Measurements from ENCODE around the gene LRRC8E.
"Not testable (repeated sequence)": the region's sequence is repeated elsewhere in the genome, so short reads cannot be mapped to it uniquely, and the experiment has no call there.

The LRRC8E gene

GRCh38 chr19:7855426-7856108 is 32.7 kb upstream of the LRRC8E start:
- no peak for DNase-seq

- no peak for DNase-seq
Observed at GRCh38 chr19:7856109-7856591, 32.2 kb upstream of the LRRC8E start.

DNA sequence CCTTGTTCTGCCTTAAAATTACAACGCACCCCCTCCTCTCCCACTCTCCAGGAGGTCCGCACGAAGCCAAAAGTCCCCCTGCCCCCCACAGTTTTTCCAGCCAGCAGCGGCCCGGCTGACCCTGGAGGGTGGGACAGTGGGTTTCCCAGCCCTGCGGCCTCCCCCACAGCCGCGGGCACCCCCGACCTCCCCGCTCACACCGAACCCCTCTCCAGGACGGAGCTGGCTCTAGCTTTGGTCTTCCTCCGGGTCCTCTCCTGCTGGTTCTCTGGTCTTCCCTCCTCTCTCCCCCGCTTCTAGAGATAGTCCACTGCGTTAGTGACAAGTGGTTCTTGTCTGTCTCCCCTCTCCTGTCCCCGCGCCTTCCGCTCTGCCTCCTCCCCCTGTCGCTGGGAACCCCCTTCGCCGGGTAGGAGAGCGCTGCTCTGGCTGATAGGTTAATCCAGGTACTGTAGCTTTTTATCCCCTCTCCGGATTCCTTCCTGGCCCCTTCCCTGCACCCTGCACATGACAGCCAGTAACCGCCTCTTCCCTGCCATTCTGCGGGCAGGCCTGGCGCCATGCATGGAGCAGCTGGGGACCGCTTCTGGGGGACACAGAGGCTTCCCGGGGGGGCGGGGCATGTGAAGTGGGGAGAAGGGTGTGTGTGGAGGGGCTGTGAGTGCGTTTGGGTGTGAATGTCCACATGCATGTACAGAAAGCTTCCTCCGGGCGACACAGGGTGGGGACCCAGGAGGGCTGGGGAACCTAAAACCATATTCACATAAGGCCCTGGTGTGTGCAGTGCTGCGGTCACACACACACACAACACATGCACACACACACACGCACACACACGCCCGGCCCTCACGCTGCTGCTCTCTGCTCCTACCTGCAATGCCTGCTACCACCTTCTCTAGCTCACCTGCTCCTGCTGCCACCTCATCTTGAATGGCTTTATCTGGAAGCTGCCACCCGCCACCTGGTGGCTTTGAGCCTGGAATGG is 31.3 kb upstream of the LRRC8E start:
- DNase-seq = no peak

- no peak for DNase-seq
Observed at GRCh38 chr19:7857727-7858108, 30.6 kb upstream of the LRRC8E start.

DNA sequence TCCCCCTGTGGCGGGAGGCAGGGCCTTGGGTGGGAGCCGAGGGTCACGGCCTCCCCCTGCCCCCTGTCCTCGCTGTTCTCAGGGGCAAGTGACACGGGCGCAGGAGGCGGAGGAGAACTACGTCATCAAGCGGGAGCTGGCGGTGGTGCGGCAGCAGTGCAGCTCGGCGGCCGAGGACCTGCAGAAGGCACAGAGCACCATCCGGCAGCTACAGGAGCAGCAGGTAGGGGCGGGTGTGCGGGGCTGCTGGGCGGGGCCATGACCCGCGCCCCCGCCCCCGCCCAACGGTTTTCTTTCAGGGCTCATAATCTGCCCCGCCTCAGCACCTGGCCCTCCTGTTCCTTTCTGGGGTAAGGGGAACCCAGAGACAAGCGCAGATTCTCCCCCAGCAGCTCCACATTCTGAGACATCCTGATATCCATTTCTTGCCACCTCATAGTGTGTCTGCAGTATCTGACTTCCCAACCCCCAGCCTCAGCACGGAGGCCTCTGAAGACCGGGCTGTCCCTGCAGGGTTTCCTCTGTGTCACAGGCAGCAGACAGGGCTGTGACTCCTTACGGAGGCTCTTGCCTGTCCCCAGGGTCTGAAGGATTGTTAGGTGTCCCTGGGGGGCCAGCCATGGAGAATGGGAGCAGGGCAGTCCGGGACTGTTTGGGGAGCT is 30.1 kb upstream of the LRRC8E start:
- DNase-seq = no peak

DNA sequence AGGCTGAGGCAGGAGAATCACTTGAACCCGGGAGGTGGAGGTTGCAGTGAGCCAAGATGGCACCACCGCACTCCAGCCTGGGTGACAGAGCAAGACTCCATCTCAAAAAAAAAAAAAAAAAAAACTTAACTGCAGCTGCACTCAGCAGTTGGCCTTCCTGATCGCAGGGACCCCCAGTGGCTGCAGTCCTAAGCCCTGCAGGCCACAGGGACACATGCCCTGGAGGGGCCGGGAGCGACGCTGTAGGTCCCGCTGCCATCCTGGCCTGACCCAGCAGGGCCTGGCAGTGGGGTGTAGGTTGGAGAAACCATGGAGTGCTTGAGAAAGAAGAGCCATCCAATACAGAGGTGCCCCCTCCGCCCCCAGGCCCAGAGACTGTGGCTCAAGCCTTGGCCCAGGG is 29.2 kb upstream of the LRRC8E start:
- not testable (repeated sequence) for DNase-seq

- DNase-seq = no peak
Observed at GRCh38 chr19:7859831-7860713, 28.2 kb upstream of the LRRC8E start.

DNA sequence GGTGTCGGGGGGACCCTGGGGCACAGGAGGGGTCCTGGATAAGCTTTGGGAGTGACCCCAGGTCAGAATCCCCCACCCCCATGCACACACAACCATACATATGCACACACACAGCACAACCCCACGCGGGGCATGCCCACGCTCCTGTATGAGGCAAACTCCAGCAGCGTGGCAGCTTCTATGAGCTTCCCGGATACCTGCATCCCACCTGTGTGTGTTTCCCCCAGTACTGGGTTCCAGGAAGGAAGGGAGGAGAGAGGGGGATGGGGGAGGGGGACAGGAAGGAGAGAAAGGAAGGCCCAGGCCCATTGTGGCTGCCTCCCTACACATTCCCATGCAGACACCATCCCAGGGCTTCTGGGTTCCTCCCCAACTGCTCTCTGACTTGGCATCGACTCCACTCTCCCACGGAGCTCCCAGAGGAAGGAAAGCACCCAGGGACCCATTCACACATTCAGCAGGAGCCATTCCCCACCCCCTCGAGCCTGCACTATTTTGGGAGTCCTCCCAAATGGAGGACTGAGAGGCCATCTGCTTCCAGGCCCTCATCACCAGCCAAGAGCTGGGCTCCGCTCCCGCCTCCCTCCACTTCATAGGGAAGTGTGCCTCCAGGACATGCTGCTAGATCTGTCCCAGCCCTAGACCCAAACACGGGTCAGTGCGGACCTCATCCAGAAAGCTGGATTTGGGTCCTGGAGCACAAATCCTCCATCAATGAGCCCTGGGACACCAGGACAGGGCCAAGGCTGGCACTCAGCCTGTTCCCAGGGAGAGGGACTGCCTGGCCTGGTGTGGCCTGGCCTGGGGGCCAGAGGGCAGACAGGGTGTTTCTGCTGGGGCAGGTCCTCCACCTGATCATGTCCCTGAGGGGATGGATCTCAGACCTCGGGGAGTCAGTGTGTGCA is 27.3 kb upstream of the LRRC8E start:
- DNase-seq = no peak

DNA sequence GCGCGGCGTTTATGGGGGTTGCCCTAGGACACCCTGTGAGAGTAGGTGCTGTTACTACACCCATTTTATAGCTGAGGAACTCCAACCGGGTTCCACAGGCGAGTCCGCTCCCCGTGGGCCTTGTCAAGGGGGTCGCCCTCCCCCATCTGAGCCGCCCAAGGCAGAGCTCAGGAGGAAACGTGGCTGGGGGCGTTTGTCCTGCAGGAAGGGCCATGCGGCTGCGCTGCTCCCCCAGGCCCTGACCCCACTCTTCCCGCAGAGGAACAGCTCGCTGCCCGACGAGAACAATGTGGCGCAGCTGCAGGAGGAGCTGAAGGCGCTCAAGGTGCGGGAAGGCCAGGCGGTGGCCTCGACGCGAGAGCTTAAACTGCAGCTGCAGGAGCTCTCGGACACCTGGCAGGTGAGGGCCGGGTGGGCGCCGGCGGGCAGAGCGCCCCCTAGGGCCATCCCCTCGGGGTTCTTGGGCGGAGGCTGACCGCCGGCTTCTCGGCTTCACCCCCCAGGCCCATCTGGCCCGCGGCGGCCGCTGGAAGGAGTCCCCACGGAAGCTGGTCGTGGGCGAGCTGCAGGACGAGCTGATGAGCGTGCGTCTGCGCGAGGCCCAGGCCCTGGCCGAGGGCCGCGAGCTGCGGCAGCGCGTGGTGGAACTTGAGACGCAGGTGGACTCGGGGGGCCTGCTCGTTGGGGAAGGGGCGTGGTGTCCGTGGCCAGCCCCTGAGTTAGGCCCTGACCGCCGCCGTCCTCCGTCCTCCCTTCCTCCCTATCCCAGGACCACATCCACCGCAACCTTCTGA is 26.5 kb upstream of the LRRC8E start:
- no peak for DNase-seq

GRCh38 chr19:7862413-7862951 is 25.8 kb upstream of the LRRC8E start:
- DNase-seq = peak; percentile 77 to 81

GRCh38 chr19:7863157-7863970 is 24.9 kb upstream of the LRRC8E start:
- no peak for DNase-seq

DNA sequence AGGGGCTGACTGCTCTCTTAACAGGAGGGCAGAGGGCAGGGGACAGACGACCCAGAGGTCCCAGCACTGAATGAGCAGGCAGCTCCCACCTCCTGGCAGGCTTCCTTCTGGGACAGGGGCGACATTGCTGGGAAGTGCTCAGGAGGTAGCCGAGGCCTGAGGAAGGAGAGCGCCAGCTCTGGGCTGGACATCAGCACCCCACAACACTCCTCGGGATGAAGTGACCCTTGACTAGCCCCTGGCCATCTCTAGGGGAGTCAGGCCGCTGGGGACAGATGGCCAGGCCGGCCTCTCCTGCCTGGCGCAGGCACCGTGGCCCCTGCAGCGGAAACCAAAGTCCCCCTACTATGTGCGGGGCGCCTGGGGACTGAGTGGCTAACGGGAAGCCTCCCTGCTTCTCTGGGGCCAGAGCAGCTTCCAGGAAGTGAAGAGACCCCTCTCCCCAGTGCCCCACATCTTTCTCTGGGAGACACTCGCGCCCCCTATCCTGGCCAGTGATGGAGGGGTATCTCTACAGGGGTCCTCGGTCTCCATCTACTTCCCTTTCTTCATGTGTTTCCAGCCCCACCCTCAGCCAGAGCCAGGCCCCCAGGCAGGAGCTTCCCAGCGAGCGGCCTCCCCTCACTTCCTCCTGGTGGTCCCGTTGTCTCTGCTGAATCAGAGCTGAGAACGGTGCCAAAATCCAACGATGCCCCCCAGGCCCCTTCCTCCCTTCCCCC is 24.2 kb upstream of the LRRC8E start:
- DNase-seq = no peak

DNA sequence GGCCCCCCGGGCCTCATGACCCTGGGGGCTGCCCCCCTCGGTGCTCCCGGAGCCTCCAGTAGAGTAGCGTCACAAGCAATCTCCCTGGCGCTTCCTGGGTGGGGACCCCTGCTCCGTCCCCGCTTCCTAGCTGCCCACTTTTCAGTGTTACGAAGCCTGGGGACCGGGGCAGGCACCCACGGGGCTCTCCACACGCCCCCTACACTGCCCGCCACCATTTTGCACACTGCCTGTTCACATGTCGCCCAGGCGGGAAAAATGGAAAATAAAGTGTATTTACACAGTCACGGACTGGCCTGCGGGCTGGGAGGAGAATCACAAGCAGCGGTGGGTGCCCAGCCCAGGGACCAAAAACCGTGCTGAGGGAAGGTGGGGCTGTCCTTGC is 23.6 kb upstream of the LRRC8E start:
- no peak for DNase-seq

GRCh38 chr19:7865262-7865911 is 22.9 kb upstream of the LRRC8E start:
- peak in 1 of 2 donors; percentile 34 for DNase-seq

DNA sequence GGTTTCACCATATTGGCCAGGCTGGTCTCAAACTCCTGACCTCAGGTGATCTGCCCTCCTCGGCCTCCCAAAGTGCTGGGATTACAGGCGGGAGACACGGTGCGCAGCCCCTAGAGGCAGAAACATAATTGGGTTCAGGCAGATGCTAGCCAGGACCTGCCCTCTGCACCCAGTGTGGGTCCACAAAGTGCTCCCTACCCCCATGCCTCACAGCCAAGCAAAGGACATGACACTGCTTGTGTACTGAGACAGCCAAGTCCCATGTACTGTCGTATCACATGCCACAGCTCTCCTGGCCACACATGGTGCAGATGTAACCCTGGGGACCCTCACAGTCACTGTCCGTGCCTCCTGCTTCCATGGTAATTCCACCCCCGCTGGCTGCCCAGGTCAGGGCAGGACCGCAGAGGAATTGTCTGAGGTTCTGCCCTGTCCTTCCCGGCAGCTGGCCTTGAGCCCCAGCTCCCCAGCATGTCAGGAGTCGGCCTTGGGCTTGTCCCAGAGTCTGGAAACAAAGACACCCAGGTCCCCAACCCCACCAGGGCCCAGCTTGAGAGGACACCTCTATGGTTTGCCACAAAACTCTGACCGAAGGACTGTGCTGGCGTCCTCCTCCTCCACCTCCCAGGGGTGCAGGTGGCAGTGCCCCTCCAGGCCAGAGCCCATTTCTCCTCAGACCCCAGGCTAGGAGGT is 21.8 kb upstream of the LRRC8E start:
- no peak for DNase-seq

DNA sequence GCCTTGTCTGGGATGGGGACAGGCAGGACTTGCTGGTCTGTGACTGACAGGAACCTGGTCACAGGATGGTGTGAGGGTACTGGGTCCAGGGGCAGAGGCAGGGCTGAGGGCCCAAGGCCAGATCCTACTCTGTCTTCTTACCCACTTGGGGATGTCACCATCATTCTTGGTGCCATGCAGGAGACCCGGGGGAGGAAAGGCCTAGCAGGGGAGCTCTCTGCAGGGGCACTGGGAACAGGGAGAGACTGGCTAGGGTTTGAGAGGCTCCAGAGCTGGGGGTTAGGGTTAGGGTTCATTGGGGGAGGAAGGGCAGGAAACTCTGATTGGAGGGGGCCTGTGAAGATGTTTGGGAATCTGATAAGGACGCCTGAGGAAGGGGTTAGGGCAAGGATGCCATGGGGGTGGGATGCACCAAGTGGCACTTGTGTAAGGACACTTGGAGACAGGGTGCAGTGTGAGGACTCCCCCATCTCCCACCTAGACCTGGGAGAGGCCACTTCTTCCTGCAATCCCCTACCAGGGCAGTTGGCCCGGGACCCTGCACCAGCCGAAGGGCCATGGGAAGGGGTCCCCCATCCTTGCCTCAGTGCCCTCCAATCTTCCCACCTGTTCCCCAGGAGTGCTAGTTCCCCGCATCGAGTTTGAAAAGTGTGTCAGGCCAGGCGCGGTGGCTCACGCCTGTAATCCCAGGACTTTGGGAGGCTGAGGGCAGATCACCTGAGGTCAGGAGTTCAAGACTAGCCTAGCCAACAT is 21.0 kb upstream of the LRRC8E start:
- DNase-seq = no peak

DNA sequence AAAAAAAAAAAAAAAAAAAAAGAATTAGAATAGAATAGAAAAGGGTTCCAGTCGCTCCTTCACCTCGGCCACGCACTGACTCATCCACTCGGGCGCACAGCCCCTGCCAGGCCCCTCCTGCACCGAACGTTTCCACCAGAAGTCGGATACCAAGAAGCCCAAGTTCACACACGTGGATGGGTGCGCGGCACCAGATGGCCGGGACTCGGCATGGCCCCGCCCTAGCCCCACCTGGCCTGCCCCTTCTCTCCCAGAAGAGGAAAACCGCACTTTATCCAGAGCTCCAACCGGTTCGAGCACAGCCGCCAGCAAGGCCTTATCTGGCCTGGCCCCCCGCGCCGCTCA is 20.0 kb upstream of the LRRC8E start:
- no peak for DNase-seq

Measured in CD4-positive, alpha-beta T cell treated with Interferon alpha-2 for 1 hour (primary cell).